ENCODE results near the gene SPTBN1. TPM values are rescaled to one million over a fixed set of nuclear protein-coding genes. Genes with fewer than 3 reads are reported as not detected.

Gene SPTBN1
- total RNA-seq, 1 donor from 2014 or later = 83.2 TPM

DNA sequence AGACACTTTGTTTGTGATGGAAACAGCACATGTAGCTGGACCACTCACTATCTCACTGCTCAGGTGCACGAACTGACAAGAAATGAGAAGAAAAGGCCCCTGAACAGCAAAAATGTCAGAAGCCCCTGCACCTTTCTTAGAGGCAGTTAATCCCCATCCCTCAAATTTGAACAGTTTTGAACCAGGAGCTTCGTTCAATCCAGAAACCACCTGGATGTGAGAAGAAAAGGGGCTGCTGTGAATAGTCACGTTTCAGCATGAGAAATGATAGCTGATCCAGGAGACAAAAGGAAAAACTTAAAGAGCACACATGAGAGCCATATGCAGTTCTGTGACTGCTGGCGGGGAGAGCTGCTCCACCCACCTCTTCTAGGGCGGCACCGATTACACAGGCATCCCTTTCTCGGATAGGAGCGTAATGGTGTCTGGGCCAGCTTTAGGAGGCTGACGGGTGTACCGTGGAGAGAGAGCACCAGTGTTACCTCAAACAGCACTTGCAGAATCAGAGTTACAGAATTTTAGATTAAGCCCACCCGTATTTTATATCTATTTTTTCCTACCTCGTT is 150.3 kb downstream of the SPTBN1 start:
- Mint-ChIP-seq H3K36me3 (ENCODE audit: low read depth) (peaks cover 20% of the 10 kb centered on the region), H3K27ac (no peak overlapping the region), H3K9me3 (no peaks in the 10 kb centered on the region), H3K4me1 (peaks cover 80% of the 10 kb centered on the region), H3K4me3 (no peak overlapping the region), H3K27me3 (no peaks in the 10 kb centered on the region)
- ChIA-PET POLR2A (interaction anchor here (3.1 kb wide), 1 partner anchor 48 kb away, joined by 15 read pairs; no protein-coding TSS in a partner anchor), CTCF (interaction anchor here (0.6 to 0.9 kb wide), 2 partner anchors 408 to 500 kb away, joined by 3 read pairs; no protein-coding TSS in a partner anchor)
- ATAC-seq (ENCODE audit: low read depth) = no peak
- intact Hi-C loops (cut with micrococcal nuclease) = no loop called here
- TF ChIP-seq, protein P1, sequence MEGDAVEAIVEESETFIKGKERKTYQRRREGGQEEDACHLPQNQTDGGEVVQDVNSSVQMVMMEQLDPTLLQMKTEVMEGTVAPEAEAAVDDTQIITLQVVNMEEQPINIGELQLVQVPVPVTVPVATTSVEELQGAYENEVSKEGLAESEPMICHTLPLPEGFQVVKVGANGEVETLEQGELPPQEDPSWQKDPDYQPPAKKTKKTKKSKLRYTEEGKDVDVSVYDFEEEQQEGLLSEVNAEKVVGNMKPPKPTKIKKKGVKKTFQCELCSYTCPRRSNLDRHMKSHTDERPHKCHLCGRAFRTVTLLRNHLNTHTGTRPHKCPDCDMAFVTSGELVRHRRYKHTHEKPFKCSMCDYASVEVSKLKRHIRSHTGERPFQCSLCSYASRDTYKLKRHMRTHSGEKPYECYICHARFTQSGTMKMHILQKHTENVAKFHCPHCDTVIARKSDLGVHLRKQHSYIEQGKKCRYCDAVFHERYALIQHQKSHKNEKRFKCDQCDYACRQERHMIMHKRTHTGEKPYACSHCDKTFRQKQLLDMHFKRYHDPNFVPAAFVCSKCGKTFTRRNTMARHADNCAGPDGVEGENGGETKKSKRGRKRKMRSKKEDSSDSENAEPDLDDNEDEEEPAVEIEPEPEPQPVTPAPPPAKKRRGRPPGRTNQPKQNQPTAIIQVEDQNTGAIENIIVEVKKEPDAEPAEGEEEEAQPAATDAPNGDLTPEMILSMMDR (IDR thresholded peaks at IDR 0.05) = no peak
- DNase-seq = no peak

DNA sequence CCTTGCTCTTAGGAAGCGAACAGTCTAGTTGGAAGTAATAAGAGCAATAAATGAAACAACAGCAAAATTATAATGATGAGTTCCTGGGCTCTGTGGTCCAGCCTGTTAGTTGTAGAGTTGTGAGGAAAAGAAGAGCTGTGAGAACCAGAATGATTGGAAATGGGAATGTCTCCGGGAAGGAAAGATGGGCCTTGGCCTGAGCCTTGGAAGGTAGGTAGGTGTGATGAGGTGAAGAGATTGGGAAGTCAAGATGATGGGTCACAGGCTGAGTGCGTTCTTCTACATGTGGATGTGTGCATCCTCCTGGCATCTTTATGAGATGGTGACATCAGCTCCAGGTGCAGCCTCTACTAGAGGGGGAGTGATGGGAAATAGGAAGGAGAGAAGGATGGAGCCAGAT is 152.1 kb downstream of the SPTBN1 start:
- H3K4me1 Mint-ChIP-seq = peaks cover 63% of the 10 kb centered on the region
- no peak overlapping the region for H3K4me3 Mint-ChIP-seq
- H3K9me3 Mint-ChIP-seq = no peaks in the 10 kb centered on the region
- TF ChIP-seq, protein P1 (IDR thresholded peaks at IDR 0.05) = no peak
- intact Hi-C loops (cut with micrococcal nuclease) = no loop called here
- H3K27me3 Mint-ChIP-seq = no peaks in the 10 kb centered on the region
- DNase-seq = no peak
- no peak for ATAC-seq (ENCODE audit: low read depth)
- H3K27ac Mint-ChIP-seq = no peak overlapping the region
- H3K36me3 Mint-ChIP-seq (ENCODE audit: low read depth) = peaks cover 24% of the 10 kb centered on the region
- POLR2A ChIA-PET = interaction anchor here (1.4 kb wide), 1 partner anchor 11 kb away, joined by 4 read pairs; no protein-coding TSS in a partner anchor
- CTCF ChIA-PET = interaction anchor here (0.6 to 1.6 kb wide), 2 partner anchors 85 to 86 kb away, joined by 3 to 5 read pairs; no protein-coding TSS in a partner anchor

DNA sequence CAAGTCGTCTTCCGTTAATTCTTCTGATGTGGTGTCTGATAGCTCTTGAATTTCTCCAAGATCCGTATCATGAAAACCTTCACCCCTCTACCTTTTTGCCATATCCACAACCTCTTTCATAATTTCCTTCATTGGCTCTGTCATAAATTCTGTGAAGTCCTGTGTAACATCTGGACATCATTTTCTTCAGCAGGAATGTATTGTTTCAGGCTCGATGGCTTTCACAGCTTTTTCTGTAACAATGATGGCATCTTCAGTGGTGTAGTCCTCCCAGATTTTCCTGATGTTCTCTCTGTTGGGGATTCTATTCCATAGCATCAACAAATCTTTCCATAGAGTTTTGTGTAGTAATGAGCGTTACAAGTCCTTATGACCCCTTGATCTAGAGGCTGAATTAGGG is 153.1 kb downstream of the SPTBN1 start:
- ATAC-seq (ENCODE audit: low read depth) = no peak
- peaks cover 52% of the 10 kb centered on the region for H3K4me1 Mint-ChIP-seq
- no peak for DNase-seq
- TF ChIP-seq, protein P1 (IDR thresholded peaks at IDR 0.05) = no peak
- no peaks in the 10 kb centered on the region for H3K9me3 Mint-ChIP-seq
- intact Hi-C loops (cut with micrococcal nuclease) = no loop called here
- H3K27ac Mint-ChIP-seq = peak overlapping the region; percentile 50
- no peaks in the 10 kb centered on the region for H3K27me3 Mint-ChIP-seq
- H3K36me3 Mint-ChIP-seq (ENCODE audit: low read depth) = peaks cover 33% of the 10 kb centered on the region
- ChIA-PET CTCF (interaction anchor here (1.6 kb wide), 1 partner anchor 86 kb away, joined by 5 read pairs; no protein-coding TSS in a partner anchor), POLR2A (no interaction called here)
- H3K4me3 Mint-ChIP-seq = no peak overlapping the region

DNA sequence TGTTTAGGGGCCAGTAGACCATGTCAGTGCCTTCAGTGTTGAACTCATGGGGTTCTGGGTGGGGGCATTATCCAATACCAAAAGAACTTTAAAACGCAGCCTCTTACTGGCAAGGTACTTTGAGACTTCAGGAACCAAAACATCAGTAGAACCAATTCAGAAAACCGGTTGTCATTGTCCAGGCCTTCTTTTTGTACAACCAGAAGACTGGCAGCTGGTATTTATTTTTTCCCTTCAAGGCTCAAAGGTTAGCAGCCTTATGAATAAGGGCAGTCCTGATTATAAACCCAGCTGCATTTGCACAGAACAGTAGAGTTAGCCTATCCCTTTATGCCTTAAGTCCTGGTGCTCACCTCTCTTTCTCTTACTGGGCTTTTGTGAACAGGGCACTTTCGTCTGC is 153.5 kb downstream of the SPTBN1 start:
- DNase-seq = no peak
- intact Hi-C loops (cut with micrococcal nuclease) = no loop called here
- peaks cover 48% of the 10 kb centered on the region for H3K4me1 Mint-ChIP-seq
- ChIA-PET POLR2A (interaction anchor here (0.9 kb wide), 1 partner anchor 51 kb away, joined by 3 read pairs; no protein-coding TSS in a partner anchor), CTCF (no interaction called here)
- TF ChIP-seq, protein P1 (IDR thresholded peaks at IDR 0.05) = no peak
- ATAC-seq (ENCODE audit: low read depth) = no peak
- peaks cover 36% of the 10 kb centered on the region for H3K36me3 Mint-ChIP-seq (ENCODE audit: low read depth)
- peak overlapping the region; percentile 50 for H3K27ac Mint-ChIP-seq
- H3K4me3 Mint-ChIP-seq = no peak overlapping the region
- no peaks in the 10 kb centered on the region for H3K9me3 Mint-ChIP-seq
- H3K27me3 Mint-ChIP-seq = no peaks in the 10 kb centered on the region

DNA sequence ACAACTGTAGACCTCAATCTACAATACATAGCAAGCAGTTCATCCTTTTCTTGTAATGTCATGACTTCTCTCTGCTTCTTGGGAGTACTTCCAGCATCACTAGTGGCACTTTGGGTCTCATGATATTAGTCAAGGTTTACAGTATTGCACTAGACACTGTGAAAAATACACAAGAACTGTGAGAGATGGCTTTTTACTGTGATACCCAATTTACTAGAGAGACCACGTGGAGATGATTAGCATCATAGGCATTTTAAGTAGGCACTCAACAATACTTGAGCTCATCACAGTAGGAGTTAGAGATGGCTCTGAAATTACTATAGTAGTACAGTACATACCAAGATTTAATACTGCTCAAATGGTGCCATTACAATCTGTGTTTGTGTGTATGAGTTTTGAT is 154.6 kb downstream of the SPTBN1 start:
- ATAC-seq (ENCODE audit: low read depth) = no peak
- no peak overlapping the region for H3K27ac Mint-ChIP-seq
- no peak overlapping the region for H3K4me3 Mint-ChIP-seq
- TF ChIP-seq, protein P1 (IDR thresholded peaks at IDR 0.05) = no peak
- peaks cover 44% of the 10 kb centered on the region for H3K36me3 Mint-ChIP-seq (ENCODE audit: low read depth)
- no peak for DNase-seq
- ChIA-PET CTCF (no interaction called here), POLR2A (interaction anchor here (0.9 kb wide), 1 partner anchor 52 kb away, joined by 3 read pairs; no protein-coding TSS in a partner anchor)
- no peaks in the 10 kb centered on the region for H3K9me3 Mint-ChIP-seq
- intact Hi-C loops (cut with micrococcal nuclease) = no loop called here
- peaks cover 38% of the 10 kb centered on the region for H3K4me1 Mint-ChIP-seq
- no peaks in the 10 kb centered on the region for H3K27me3 Mint-ChIP-seq
